C4-2B (cell line): ENCODE measurements around the gene ZNF618.

Experiments used
- ZFX ChIP-seq: fragments of 450-650 bp; IDR thresholded peaks from 2 replicates; pipeline ENCODE4 v1.6.1; 2017
- TF ChIP-seq, protein P1 (sequence below): fragments of 450-650 bp; conservative IDR thresholded peaks from 2 replicates; pipeline ENCODE4 v1.5.1; 2017; ENCODE audit warnings: mild to moderate bottlenecking

GRCh38 chr9:114078781-114079156, 202.7 kb downstream of the ZNF618 start:
- TF ChIP-seq, protein P1, sequence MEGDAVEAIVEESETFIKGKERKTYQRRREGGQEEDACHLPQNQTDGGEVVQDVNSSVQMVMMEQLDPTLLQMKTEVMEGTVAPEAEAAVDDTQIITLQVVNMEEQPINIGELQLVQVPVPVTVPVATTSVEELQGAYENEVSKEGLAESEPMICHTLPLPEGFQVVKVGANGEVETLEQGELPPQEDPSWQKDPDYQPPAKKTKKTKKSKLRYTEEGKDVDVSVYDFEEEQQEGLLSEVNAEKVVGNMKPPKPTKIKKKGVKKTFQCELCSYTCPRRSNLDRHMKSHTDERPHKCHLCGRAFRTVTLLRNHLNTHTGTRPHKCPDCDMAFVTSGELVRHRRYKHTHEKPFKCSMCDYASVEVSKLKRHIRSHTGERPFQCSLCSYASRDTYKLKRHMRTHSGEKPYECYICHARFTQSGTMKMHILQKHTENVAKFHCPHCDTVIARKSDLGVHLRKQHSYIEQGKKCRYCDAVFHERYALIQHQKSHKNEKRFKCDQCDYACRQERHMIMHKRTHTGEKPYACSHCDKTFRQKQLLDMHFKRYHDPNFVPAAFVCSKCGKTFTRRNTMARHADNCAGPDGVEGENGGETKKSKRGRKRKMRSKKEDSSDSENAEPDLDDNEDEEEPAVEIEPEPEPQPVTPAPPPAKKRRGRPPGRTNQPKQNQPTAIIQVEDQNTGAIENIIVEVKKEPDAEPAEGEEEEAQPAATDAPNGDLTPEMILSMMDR, result no peak
- TF ChIP-seq ZFX, result no peak
